HG03103 (cell line): ENCODE measurements around the gene SPNS2.

Experiments used
- ATAC-seq: cut with Tn5 transposase; IDR thresholded peaks from one replicate; pipeline ENCODE4 v1.9.1; 2021; ENCODE audit warnings: low read depth; ENCODE audit not compliant: unreplicated experiment

SPNS2 gene

DNA sequence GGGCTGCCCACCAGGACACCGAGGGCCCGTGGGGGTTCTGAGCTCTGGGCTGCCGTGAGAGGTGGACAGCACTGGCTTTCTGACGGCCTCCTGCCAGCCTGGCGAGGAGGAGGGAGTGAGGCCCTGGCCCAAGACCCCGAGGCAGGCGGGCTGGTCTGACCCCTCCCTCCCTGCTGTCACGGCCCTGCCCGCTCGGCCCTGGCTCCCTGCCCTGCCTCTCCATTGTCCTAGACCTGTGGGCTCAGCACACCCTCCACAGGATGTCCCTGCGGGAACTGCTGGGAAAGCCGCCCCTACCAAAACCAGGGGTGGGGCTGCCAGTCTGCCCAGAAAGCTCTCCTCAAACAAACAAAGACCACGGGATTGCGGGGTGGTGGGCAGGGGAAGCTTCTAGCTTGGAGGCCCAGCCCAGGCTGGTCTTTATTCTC is 20.7 kb downstream of the SPNS2 start:
- ATAC-seq, result no peak

DNA sequence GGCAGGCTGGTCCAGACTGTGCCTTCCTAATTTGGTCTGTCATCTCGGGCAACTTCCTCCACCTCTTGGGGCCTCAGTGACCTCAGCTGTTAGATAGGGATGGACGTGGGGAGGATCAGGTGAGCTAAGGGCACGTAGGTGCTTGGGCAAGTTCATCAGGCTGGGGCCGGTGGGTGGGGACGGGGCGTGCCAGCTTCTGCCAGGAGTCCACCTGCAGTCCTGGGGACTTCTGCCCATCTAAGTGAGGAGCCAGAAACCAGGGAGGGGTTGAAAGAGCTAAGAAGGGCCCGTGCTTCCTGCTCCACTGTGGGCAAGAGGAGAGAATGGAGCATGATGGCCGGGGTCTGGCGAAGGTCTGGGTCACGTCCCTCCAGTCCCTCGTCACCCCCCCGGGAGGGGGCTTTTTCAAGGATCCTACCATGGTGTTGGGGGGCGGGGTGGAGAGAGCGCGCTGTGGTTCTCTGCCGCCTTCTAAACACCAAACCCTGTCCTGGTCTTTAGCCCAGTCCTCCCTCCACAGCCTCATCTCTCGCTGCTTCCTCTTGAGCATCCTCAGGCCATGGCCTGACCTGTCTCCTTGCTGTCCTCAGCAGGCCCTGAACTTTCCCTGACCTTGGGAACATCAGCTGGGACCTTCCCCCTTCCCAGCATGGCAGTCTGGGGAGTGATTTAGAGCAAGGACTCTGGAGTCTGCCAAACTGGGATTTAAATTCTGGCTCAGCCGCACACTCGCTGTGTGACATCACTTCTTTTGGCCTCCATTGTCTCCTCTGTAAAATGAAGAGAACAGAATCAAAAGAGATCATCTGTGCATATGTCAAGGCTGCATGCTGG is 21.6 kb downstream of the SPNS2 start:
- no peak for ATAC-seq

DNA sequence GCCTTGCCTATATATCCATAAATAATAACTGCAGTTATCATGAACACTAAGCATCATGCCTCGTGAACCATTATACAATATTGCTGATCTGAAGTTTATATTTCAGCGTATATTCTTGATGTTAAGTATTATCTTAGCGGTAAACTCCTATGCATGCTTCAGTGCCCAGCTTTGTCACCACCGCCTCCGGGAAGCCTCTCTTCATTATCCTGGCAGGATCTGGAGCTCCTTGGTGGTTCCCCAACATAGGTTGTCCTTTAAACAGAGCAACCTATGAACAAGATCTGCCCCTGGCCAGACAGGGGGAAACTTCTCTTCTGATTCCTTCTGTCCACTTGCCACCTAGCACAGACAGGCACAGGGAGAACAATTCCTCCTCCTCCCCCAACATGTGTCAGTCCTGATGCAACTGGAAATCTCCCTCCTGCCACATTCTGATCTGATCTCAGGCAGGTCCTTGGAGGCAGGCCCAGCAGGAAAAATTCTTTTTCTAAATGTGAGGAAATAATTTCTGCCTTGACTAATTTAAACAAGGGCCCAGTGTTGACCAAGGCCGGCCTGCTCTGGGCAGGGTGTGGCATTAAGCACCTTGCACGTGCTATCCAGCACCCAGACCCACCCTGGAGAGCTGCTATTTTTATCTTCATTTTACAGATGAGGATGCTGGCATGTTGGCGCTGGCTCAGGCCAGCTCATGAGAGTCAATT is 22.4 kb downstream of the SPNS2 start:
- ATAC-seq, result no peak

DNA sequence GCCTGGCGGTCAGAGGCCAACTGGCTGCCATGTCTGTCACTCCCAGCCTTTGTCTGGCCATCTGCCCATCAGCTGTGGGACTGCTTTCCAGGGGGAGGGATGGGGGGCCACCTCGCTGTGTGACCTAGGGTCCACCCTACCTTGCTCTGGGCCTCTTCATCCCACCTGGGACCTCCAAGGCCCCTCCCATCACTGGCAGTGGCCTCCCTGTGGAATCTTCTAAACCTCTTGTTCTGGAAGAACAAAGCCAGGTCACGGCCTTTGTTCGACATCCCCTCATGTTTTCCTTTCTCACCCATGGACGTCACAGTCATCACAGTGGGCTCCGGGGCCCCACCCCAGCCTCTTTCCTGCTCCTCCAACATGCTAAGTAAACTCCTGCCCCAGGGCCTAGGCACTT is 24.0 kb downstream of the SPNS2 start:
- no peak for ATAC-seq

DNA sequence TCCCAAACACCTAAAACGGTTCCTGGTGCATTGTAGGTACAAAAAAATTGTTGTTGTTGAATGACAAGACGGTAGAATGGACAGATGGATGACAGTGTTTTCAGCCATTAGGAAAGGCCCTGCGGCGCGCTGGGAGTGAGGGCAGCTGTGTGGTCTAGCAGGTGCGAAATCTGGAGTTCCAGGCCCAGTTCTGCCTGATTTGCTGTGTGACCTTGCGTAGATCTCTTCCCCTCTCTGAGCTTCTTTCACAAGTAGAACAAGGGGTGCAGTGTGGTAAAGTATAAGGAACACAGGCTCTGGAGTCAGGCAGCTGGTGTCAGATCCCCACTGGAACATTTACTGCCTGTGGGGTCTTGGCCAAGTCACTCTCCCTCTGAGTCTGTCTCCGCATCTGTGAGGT is 25.3 kb downstream of the SPNS2 start:
- ATAC-seq, result no peak

DNA sequence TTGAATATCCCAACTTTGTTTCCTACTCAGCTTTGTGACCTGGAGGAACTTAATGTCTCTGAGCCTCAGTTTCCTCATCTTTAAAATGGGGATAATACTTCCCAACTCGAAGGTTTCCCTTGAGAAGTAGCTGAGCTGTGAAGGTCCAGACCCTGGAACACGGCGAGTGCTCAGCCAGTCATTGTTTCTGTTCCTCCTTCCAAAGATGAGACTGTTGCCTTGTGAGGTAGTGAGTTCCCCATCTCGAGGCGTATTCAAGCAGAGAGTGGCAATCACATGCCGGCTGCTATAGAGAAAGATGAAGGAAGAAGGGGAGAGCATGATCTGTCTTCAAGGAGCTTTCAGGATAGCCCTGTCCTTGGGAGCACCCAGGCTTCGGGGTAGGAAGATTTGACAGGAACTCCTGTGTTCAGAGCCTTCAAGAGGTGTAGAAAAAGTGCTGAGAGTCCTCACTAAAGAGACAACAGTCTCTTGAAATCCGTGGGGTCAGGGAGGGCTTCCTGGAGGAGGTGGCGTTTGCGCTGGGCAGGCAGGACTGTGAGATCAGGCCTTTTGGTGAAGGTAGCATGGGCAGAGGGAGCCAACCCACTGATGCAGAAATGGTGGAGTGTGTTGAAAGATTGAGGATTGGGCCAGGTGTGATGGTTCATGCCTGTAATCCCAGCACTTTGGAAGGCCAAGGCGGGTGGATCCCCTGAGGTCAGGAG is 27.2 kb downstream of the SPNS2 start:
- no peak for ATAC-seq

DNA sequence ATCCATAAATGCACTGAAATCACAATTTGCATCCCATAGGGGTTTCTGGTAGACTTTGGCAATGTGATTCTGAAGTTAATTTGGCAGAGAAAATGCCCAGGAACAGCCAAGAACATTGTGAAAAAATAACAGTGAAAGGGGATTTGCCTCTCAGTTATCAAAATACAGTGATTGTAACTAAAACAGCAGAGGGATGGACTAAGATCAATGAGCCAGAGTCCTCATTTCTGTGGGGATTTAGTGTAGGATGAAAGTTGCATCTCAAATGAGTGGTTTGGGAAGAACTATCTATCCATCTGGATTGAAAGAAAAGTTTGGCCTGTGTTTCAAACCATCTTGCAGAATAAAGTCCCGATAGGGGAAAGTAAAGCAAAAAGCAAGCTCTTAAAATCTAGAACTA is 28.5 kb downstream of the SPNS2 start:
- no peak for ATAC-seq

DNA sequence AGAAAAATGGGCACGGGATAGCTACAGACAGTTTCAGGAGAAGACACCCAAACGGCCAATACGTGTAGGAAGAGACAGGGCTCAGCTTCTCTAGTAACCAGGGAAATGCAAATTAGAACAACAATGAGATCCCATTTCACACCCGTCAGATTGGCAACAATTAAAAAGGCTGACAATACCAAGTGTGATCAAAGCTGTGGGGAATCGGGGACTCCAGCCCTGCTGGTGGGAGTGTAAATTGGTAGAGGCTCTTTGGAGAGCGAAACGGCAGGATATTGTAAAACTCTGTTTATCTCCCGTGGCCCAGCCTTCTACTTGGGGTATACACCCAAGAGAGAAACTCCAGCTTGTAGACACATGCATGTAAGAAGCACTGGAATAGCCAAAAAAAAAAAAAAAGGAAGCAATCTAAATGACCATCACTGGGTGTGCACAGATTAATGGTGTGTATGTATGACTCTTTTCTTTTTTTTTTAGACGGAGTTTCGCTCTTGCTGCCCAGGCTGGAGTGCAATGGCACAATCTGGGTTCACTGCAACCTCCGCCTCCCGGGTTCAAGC is 29.0 kb downstream of the SPNS2 start:
- ATAC-seq, result no peak

DNA sequence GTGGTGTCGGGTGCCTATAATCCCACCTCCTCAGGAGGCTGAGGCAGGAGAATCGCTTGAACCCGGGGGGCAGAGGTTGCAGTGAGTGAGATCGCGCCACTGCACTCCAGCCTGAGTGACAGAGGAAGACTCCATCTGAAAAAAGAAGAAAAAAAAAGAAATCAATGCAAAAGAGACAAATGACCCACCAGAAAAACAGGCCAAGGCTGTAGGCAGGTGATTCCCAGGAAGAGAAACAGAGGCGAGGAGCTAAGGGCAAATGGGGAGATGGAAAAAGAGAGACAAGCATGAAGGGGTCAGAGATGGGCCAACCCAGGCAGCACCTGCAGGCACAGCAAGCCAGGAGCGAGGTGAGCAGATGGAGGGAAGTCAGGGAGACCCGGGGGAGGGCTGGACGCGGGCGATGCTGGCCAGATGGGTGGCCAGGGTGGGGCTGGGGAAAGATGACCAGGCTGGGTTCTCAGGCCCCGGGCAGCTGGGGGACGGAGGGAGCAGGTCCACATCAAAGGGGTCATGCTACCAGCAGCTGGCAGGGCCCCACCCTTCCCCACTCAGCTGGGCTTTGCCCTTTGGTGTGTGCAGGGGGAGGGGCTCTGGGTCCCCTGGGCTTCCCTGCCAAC is 31.0 kb downstream of the SPNS2 start:
- no peak for ATAC-seq

DNA sequence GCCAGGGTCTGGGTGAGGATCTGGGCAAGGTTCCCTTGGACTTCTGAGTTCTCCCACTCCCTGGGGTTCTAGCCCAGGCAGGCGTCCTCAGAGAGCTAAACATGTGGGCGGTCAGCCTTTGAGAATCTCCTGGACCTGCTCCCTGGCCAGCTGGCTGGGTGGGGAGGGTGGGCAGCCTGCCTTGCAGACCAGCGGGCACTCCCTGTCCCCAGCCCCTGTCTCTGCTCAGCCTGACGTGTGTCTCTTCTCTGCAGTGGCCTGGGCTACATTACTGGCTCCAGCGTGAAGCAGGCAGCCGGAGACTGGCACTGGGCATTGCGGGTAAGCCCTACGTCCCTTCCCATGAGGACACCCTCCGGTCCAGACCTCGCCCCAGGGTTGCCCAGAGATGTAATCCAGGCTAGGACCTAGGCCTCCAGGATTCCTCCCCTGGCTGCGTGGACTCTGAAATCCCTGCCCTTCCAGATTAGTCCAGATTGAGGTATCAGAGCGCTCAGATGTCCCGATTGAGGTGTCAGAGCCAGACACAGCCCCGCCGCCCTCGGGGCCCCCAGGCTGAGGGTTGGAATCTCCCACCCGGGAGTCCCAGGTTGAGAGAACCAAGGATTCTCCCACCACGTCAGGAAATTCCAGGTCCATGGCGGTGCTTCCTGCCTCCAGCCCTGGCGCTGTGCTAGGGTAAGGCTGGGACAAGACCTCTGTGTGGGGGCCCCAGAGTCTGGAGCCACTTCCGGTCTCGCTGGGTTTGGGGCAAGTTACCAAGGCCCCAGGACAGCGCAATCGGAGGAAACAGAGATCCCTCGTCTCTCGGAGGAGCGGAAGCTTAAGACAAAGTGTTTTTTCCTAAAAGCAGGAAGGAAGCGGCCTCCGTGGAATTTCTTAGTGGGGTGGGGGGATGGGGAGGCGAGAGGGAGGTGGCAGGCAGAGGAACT is 32.4 kb downstream of the SPNS2 start:
- no peak for ATAC-seq

DNA sequence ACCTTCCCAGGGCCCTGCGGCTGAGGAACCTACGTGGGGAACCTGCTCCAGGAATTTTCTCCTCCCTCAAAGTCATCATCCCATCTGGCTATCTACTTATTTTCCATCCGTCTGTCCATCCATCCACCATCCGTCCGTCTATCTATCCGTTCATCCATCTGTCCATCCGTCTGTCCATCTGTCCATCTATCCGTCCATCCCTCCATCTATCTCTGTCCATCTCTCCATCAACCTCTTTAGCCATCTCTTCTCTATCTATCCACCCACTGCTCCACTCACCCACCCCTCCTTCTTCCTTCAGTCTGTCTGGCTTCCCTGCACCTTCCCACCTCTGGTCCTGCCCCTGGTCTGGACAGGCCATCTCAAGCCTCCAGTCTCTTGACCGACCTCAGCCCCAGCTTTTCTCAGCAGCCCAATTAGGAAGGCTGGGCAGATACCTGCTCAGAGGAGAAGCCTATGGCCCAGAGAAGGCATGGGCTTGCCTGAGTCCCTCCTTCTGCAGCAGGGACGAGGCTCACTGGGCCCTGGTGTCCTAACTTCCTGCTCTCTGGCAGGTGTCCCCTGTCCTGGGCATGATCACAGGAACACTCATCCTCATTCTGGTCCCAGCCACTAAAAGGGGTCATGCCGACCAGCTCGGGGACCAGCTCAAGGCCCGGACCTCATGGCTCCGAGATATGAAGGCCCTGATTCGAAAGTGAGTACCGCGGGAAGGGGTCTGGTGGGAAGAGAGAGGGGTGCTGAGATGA is 33.5 kb downstream of the SPNS2 start:
- ATAC-seq, result no peak

DNA sequence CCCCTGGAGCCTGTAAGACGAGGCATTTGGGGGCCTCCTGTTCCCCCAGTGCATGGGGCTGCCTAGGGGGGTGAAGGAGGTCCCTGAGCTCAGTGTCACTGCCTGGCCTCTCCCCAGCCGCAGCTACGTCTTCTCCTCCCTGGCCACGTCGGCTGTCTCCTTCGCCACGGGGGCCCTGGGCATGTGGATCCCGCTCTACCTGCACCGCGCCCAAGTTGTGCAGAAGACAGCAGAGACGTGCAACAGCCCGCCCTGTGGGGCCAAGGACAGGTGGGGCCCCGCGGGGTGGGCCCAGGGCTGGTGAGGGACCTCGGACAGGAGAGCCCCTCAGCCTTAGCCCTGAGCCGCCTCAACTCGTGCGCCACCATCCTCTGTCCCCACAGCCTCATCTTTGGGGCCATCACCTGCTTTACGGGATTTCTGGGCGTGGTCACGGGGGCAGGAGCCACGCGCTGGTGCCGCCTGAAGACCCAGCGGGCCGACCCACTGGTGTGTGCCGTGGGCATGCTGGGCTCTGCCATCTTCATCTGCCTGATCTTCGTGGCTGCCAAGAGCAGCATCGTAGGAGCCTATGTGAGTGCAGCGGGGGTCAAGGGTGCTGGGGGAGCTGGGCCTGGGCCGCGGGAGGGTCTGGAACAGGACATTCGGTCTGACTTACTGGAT is 34.3 kb downstream of the SPNS2 start:
- ATAC-seq, result no peak

DNA sequence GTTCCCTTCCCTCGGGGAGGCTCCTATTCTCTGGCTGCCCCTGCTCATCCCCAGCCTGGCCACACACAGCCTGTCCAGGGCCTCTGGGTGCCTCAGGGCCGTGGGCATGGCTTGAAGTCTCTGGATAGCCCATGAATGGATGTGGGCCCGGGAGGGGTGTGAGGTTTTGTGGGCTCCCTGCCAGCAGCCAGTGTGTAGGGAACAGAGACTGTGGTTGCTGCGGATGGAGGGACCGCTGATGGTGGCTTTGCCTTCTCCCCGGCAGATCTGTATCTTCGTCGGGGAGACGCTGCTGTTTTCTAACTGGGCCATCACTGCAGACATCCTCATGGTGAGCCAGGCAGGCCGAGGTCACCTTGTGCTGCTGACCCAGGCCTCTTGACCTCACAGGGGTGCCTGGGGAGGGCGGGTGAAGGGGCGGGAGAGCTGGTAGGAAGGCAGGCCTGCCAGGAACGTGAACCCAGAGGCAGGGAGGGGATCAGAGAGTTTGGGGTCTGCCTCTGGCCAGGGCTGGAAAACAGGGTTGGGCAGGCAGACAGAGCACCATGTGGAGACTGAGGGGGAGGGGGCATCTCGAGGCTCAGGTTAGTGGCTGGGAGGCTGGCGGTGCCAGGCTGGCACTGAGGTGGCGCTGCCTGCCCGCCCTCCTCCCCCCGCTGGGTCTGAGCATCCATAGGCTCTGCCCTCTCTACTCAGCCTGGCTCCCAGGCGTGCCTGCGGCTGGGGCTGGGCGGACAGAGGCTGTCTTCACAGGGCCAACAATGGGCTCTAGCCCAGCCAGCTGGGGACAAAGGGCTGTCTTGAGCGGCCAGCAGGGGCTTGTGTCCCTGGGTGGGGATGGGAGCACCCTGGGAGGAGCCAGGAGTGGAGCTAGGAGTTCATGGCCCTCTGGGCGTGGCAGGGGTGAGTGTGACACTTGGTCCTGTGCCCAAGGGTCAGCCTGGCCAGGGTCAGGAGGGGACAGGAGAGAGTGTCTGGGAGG is 35.1 kb downstream of the SPNS2 start:
- no peak for ATAC-seq

DNA sequence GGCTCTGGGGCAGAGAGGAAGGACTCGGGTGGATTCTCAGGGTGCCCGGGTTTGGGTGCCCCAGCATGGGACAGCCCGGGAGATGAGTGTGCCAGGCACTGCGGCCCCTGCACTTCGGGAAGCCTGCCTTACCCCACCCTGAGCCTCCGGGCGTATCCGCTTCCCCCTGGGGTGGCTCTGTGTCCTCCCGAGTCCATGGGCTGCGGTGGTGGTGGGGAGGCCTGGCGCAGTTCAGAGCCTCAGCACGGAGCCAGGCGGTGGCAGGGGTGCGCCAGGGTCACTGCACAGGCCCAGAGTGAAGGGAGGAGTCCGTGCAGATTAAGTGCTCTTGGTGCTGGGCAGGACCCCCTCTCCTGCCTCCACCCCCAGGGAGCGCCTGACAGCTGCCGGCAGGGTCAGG is 35.8 kb downstream of the SPNS2 start:
- no peak for ATAC-seq

DNA sequence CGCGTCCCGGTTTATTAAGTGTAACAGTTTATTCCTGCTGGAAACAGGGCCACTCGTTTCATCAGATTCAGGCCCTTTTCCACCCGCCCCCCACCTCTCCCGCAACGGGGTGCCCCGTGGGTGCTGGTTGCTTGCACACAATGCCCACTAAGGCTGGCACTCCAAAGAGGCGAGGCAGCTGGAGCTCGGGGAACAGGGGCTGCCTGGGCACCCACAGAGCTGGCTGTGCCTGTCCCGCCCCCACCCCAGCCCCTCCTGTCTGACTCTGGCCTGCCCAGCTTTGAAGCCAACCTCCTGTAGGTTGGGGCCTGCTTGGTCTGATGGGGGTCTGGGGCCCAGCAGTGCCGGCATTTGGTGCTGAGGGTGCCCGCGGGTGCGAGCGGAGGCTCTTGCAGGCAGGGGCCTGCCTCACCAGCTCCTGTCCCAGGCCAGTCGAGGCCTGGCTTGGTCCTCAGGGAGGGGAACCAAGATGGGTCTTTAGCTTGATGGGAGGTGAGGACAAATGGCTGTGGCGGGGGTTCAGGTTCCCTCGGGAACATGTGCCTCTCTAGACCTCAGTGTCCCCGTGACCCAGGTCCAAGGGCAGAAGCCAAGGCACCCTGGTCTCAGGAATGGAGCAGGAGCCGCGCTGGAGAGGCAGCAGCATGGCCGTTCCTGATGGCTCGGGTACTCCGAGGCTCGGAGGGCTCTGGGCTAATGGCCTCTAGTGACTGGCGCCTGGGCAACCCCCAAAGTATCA is 36.4 kb downstream of the SPNS2 start:
- no peak for ATAC-seq

DNA sequence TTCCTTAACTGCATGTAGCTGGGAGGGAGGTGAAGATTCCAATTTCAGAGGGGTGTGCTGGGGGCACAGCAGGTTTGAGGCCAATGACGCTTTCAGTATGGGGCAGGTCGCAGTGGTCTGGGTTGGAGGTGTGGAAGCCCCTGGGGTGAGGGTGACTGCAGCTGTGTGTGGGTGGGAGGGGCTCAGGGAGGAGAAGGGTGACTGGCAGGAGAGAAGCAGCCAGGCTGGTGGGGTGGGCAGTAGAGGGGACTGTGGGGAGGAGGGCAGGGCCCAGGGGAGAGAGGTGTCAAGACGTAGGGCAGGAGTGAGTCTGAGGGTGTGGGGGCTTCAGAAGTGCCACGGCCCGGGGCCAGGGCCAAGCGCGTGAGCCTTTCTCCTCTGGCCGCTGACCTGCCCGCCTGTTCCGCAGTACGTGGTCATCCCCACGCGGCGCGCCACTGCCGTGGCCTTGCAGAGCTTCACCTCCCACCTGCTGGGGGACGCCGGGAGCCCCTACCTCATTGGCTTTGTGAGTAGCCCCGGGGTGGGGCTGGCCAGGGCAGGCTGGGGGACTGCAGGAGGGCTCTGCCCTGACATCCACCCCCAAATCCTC is 37.1 kb downstream of the SPNS2 start:
- no peak for ATAC-seq
